ENCODE results near the gene NRP1.

- TF ChIP-seq CTCF (IDR thresholded peaks at IDR 0.05) (no peak), ATF3 (CRISPR knock-in tag; conservative IDR thresholded peaks at IDR 0.05) (no peak)
These were observed 90.8 kb downstream of the NRP1 start for GRCh38 chr10:33243703-33244102.

Data from WTC11 (cell line).